M059J (cell line): ENCODE measurements around the gene SH3GL1. TPM values are rescaled to one million over a fixed set of nuclear protein-coding genes. Genes with fewer than 3 reads are reported as not detected.

ENCODE experiments used
- DNase-seq: peaks from one replicate; pipeline ENCODE4 v3.0.0-alpha.2; 2012; ENCODE audit warnings: low read depth
- total RNA-seq: library from RNA; depleted of rRNA; stranded (reverse); fragments of >200 nt; shearing (Covaris generic); gene quantifications from 2 replicates; pipeline ENCODE4 v1.2.3, GENCODE V29; 2014

Gene SH3GL1
- total RNA-seq, 1 experiment from 2014 or later, result 99.7 TPM

DNA sequence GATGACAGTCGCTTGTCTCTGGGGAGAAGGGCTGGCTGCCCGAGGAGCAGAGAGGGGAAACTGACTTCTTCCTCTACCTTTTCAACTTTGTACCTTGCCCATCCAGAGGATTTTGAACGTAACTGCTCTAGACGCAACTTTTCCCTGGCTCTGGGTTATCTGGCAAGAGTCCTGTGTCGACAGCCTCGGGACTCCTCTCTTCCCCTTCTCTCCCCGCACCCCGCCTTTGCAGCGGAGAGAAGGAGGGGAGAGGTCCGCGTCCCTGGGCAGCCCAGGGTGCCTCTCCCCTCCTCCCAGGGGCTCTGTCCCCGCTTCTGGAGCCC is 574 bp downstream of the SH3GL1 start:
- DNase-seq, result peak; percentile 48

DNA sequence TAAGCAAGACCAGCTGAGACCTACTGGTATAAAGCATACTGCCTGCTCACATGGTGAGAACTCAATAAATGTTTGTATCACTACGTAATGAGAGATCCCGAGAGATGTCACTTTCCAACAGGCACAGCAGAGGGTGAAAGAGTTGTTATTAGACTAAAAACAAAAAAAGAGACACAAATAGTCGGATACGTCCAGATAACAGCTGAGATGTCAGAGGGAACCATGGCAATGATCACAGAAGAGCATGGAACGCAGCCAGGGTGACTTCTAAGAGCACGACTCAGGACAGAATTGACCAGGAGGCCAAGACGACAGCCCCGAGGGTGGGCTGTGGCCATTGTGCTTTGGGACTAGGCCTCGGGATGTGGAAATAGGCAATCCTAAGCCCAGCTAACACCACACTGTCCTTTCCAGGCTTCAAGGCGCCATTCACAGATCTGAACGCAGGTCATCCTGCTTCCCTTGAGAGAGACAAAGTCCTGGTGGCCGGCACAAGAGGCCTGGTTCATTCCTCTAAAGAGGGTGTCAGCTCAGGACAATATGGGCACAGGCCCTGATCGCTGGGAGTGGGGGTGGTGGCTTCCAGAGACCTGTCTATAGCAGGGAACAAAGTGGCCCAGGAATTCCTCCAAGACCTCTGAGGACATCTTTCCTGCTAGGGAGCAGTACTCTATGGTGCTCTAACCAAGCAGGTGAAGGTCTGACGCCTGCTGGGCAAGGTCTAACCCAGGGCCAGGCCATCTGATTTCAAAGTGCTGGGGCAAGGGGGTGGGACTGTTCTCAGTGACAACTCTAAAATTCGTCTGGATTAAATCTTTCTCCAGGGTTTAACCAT is 3.2 kb downstream of the SH3GL1 start:
- no peak for DNase-seq

- no peak for DNase-seq
These were observed 6.3 kb downstream of the SH3GL1 start for GRCh38 chr19:4393947-4394590.

DNA sequence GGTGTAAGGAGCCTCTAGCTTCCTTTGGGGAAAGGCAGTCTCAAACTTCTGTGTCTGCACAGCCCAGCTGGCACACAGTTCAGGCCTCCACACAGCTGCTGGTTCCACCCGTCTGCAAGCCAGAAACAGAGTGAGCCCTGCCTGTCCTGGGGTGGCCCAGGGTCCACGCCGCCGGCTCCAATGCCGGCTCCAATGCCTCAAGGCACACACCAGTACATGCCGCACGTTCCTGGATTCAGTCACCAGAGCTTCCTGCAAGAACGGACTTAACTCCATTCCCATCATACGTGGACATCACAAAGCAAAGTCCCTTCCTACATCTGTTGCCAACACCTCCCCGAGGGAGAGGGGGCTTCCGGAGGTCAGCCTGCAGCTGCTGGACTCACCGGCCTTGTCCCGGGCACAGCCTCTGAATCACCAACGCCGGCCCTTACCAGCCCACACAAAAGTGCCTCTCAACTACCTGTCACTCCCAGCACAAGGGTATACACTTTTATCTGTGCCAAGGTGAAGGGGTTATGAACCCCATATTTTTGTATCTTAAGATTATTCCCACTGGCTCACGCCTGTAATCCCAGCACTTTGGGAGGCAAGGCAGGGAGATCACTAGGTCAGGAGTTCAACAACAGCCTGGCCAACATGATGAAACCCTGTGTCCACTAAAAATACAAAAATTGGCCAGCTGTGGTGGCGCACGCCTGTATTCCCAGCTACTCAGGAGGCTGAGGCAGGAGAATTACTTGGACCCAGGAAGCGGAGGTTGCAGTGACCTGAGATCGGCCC is 8.5 kb downstream of the SH3GL1 start:
- DNase-seq, result no peak

- DNase-seq, result no peak
These were observed 9.0 kb downstream of the SH3GL1 start for GRCh38 chr19:4391306-4391693.

- DNase-seq, result no peak
These were observed 9.6 kb downstream of the SH3GL1 start for GRCh38 chr19:4390567-4391305.

- no peak for DNase-seq
These were observed 10.3 kb downstream of the SH3GL1 start for GRCh38 chr19:4390017-4390566.

DNA sequence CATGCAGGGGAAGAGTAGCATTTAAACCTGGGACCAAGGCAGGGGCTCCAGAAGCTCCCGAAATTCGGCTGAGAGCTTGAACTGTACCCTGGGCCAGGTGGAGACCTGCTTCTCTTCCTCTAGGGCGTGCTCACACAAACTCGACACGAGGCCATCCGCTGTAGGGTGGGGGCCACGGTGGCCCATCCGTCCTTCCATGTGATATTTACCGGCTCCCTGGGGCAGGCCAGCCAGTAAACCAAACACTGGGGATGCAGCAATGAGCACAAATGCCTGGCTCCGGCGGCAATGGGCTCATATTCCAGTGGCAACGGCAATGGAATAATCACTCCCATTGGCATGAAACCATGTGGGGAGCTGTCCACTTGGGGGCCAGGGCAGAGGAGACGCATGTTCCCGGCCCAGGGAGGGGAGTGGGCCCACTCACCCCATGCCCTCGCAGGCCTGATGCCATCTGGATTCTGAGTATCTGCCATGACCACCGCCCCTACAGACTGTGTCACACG is 10.8 kb downstream of the SH3GL1 start:
- DNase-seq, result no peak

DNA sequence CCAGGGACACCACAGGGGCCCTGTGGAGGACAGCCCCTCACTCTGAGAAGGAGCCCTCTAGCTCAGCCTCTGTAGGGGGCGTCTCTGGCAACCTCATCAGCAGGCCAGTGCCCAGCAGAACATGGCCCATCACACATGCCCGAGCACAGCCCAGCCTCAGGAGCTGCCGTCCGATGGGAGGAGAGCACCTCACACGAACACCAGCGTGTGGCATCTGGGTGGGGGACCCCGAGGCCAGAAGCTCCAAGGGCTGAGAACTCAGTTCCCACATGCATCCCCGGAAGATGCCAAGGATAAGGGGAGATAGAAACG is 11.3 kb downstream of the SH3GL1 start:
- no peak for DNase-seq

GRCh38 chr19:4388337-4389063 is 11.8 kb downstream of the SH3GL1 start:
- DNase-seq, result no peak

DNA sequence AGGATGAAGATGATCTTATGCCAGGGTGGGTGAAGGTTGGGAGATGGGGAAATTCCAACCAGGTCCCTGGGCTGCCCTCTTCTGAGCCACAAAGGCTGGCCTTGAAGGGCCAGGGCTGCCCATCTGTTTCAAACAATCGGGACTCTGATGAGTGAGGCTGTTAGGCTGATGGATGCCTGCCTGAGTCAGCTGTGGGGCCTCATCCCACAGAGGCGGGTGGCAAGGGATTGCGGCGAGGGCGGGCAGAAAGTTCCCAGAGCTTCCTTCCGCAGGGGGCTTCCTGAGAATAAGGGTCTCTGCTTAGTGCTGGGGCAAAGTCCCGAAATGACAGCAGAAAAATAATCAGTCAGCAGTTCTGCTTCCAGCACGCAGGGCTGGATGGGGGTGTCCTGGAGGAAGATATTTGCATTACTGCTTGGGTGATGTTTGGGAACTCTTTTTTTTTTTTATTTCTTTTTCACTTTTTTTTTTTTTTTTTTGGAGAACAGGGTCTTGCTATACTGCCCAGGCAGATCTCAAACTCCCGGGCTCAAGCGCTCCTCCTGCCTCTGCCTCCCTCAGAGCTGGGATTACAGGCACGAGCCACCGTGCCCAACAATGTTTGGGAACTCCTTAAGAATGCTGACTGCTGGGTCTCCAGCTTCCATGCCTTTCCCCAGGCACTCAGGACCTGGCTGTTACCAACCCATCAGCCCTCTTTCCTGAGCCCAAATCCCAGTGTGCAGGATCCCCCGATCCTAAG is 14.1 kb downstream of the SH3GL1 start:
- no peak for DNase-seq

- DNase-seq, result no peak
These were observed 14.9 kb downstream of the SH3GL1 start for GRCh38 chr19:4385291-4386040.

DNA sequence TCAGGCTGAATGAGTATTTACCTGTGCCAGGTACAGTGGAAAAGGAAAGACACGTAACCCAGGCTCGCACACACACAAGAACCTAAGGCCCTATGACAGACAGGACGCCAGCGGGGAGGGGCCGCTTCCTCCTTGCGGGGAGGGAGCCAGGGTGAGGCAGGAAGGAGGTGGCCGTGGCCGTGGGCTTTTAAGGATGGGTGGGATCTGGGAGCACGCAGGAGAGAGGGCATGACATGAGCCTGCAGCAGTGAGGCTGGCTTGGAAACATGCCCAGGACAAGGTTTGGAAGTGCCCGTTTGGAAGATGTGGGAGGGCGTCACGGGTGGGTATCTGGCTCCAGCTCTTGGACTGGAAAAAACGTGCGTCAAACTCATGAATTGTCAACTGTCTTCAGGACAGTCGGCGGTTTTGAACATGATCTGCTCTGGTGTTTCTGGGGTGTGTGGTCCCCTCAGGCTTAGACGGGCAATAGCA is 20.1 kb downstream of the SH3GL1 start:
- DNase-seq, result no peak

GRCh38 chr19:4379383-4380253 is 20.7 kb downstream of the SH3GL1 start:
- peak; percentile 76 for DNase-seq

DNA sequence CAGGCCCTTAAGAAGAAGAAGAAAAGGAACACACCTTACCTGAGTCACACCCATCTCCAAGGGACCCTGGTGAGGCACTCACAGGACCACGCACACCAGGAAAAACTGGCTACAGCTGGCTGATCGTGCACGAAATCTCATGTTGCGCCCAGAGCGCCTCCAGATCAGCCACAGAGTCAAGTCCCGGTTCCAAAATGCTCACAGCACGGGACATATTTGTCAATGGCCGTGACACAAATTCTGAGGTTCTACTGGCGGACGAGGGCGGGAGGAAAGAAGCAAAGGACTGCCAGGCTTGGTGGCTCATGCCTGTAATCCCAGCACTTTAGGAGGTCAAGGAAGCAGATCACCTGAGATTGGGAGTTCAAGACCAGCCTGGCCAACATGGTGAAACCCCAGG is 21.5 kb downstream of the SH3GL1 start:
- DNase-seq, result no peak

- peak; percentile 92 for DNase-seq
These were observed 23.2 kb downstream of the SH3GL1 start for GRCh38 chr19:4376991-4377781.

GRCh38 chr19:4376671-4376990 is 23.7 kb downstream of the SH3GL1 start:
- DNase-seq, result no peak
